SK-N-SH treated with all-trans-retinoic acid at 6 μM for 48 hours (cell line): ENCODE measurements around the gene FHIT.

ENCODE experiments used
- PPARA ChIP-seq: fragments of 250-450 bp; sonication (Bioruptor Pico); IDR thresholded peaks from 2 replicates; pipeline ENCODE4 v1.5.0; 2020; ENCODE audit warnings: mild to moderate bottlenecking, borderline replicate concordance
- ZNF8 ChIP-seq: fragments of 450-650 bp; formaldehyde crosslinking; IDR thresholded peaks from 2 replicates; pipeline ENCODE4 v1.5.0; 2020; ENCODE audit warnings: mild to moderate bottlenecking, moderate library complexity

DNA sequence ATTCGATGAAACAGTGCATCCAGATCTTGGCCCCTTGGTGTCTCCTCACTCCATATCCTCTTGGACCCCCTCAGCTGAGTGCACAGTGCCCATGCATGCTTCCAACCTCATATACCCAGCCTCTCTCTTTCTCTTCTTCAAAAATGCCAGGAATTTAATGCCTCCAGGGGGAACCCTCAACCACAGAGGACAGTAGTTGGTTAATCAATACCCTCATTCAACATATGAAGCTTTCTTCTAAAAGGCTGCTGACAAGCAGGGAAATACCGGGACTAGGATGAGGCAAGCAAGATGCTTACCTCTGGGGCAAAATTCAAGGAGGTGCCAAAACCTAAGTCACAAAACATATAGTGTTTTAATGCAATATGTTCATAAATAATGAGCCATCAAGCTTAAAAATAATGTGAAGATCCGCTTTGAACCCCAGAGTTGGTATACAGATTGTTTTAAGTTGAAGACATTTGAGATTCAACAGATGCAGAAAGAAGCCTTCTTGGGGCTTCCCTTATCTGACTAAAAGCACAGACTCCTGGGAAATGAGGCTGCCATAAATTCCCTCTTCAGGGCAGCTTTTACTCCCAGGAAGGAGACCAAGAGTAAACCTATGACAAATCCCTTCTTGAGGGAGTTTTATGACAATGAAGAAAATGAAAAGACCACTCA, 48.2 kb upstream of the FHIT start:
- TF ChIP-seq ZNF8: no peak
- no peak for TF ChIP-seq PPARA (CRISPR knock-in tag)
